Measurements from ENCODE around the gene LATS1. TPM values are rescaled to one million over a fixed set of nuclear protein-coding genes. Genes with fewer than 3 reads are reported as not detected.
A peak's percentile ranks its signal among the peaks of the same experiment; 100 is the strongest.
"Not testable (repeated sequence)": the region's sequence is repeated elsewhere in the genome, so short reads cannot be mapped to it uniquely, and the experiment has no call there.

The LATS1 gene
- total RNA-seq, 2 experiments from 2014 or later, result 18.1 to 19.6 TPM

- DNase-seq, result peak; percentile 80
- H3K4me1 Mint-ChIP-seq (ENCODE audit: low read depth), result peaks cover 40% of the 10 kb centered on the region
- H3K4me3 Mint-ChIP-seq, result peak overlapping the region; percentile 86
- no peaks in the 10 kb centered on the region for H3K9me3 Mint-ChIP-seq
- no peaks in the 10 kb centered on the region for H3K27me3 Mint-ChIP-seq (ENCODE audit: low read depth)
- H3K36me3 Mint-ChIP-seq (ENCODE audit: low read depth), result peaks cover 5% of the 10 kb centered on the region
- CTCF ChIA-PET, result interaction anchor here (0.6 to 1.1 kb wide), 3 partner anchors 18 to 267 kb away, joined by 3 to 4 read pairs (median 4); no protein-coding TSS in a partner anchor
- intact Hi-C loops (cut with micrococcal nuclease), result loop anchor here (1.0 to 2.0 kb wide), 2 partner anchors 102 to 1117 kb away; partner anchors contain the start of gene KATNA1
- H3K27ac Mint-ChIP-seq, result peak overlapping the region; percentile 66
Measured at GRCh38 chr6:149750136-149750609, 32.3 kb upstream of the LATS1 start.

GRCh38 chr6:149749594-149750135, 31.8 kb upstream of the LATS1 start, which contains the start of gene PCMT1:
PCMT1 (plus strand) TSS chr6:149749741; CDS start chr6:149749902, 161 bp downstream.
- H3K4me1 Mint-ChIP-seq (ENCODE audit: low read depth), result peaks cover 42% of the 10 kb centered on the region
- no peaks in the 10 kb centered on the region for H3K9me3 Mint-ChIP-seq
- no peaks in the 10 kb centered on the region for H3K27me3 Mint-ChIP-seq (ENCODE audit: low read depth)
- H3K36me3 Mint-ChIP-seq (ENCODE audit: low read depth), result peaks cover 5% of the 10 kb centered on the region
- intact Hi-C loops (cut with micrococcal nuclease), result loop anchor here (1.0 to 2.0 kb wide), 7 partner anchors 31 to 1117 kb away; partner anchors contain the start of genes GINM1, KATNA1, LATS1 and LRP11
- CTCF ChIA-PET, result interaction anchor here (0.6 to 1.1 kb wide), 2 partner anchors 18 to 267 kb away, joined by 3 to 4 read pairs; no protein-coding TSS in a partner anchor
- peak; percentile 88 for DNase-seq
- H3K4me3 Mint-ChIP-seq, result peak within 1 kb of the TSS; percentile 86
- H3K27ac Mint-ChIP-seq, result peak within 1 kb of the TSS; percentile 80

GRCh38 chr6:149749082-149749593, 31.2 kb upstream of the LATS1 start:
- Mint-ChIP-seq H3K27ac (peak overlapping the region; percentile 80), H3K4me3 (peak overlapping the region; percentile 86), H3K4me1 (ENCODE audit: low read depth) (peaks cover 39% of the 10 kb centered on the region)
- H3K9me3 Mint-ChIP-seq; H3K27me3 Mint-ChIP-seq (ENCODE audit: low read depth); H3K36me3 Mint-ChIP-seq (ENCODE audit: low read depth); DNase-seq; CTCF ChIA-PET: not testable (repeated sequence)
- intact Hi-C loops (cut with micrococcal nuclease), result loop anchor here (1.0 to 2.0 kb wide), 5 partner anchors 31 to 256 kb away; partner anchors contain the start of genes GINM1, LATS1, LRP11 and ULBP2

GRCh38 chr6:149746147-149746946, 28.4 kb upstream of the LATS1 start, which contains the start of gene NUP43:
NUP43 (minus strand) TSS chr6:149746529; CDS start chr6:149746495, 34 bp downstream.
- Mint-ChIP-seq H3K27ac (peak within 1 kb of the TSS; percentile 87), H3K4me1 (ENCODE audit: low read depth) (peaks cover 31% of the 10 kb centered on the region), H3K4me3 (peak within 1 kb of the TSS; percentile 99), H3K36me3 (ENCODE audit: low read depth) (peaks cover 17% of the 10 kb centered on the region), H3K27me3 (ENCODE audit: low read depth) (no peaks in the 10 kb centered on the region), H3K9me3 (no peaks in the 10 kb centered on the region)
- peak; percentile 99 for DNase-seq
- intact Hi-C loops (cut with micrococcal nuclease), result loop anchor here (1.0 kb wide), 4 partner anchors 98 to 217 kb away; partner anchors contain the start of genes KATNA1, PPIL4 and ULBP1
- CTCF ChIA-PET, result interaction anchor here (0.7 to 2.1 kb wide), 6 partner anchors 15 to 99 kb away, joined by 3 to 9 read pairs (median 4); no protein-coding TSS in a partner anchor

GRCh38 chr6:149745252-149745651, 27.4 kb upstream of the LATS1 start:
- Mint-ChIP-seq H3K4me1 (ENCODE audit: low read depth) (peaks cover 25% of the 10 kb centered on the region), H3K36me3 (ENCODE audit: low read depth) (peaks cover 24% of the 10 kb centered on the region), H3K27ac (peak overlapping the region; percentile 41), H3K4me3 (peak overlapping the region; percentile 99)
- intact Hi-C loops (cut with micrococcal nuclease); DNase-seq; H3K27me3 Mint-ChIP-seq (ENCODE audit: low read depth); H3K9me3 Mint-ChIP-seq: not testable (repeated sequence)
- CTCF ChIA-PET, result interaction anchor here (0.8 to 2.1 kb wide), 6 partner anchors 15 to 98 kb away, joined by 3 to 9 read pairs (median 4); no protein-coding TSS in a partner anchor

- intact Hi-C loops (cut with micrococcal nuclease), result no loop called here
- peaks cover 18% of the 10 kb centered on the region for H3K36me3 Mint-ChIP-seq (ENCODE audit: low read depth)
- H3K4me1 Mint-ChIP-seq (ENCODE audit: low read depth), result no peaks in the 10 kb centered on the region
- H3K27me3 Mint-ChIP-seq (ENCODE audit: low read depth), result no peaks in the 10 kb centered on the region
- H3K27ac Mint-ChIP-seq, result no peak overlapping the region
- H3K4me3 Mint-ChIP-seq, result no peak overlapping the region
- no peak for DNase-seq
- H3K9me3 Mint-ChIP-seq, result no peaks in the 10 kb centered on the region
- CTCF ChIA-PET, result no interaction called here
Measured at GRCh38 chr6:149734915-149735314, 17.0 kb upstream of the LATS1 start.

GRCh38 chr6:149733089-149733720, 15.3 kb upstream of the LATS1 start:
- no peaks in the 10 kb centered on the region for H3K27me3 Mint-ChIP-seq (ENCODE audit: low read depth)
- no peak overlapping the region for H3K27ac Mint-ChIP-seq
- CTCF ChIA-PET, result interaction anchor here (0.9 kb wide), 1 partner anchor 39 kb away, joined by 3 read pairs; no protein-coding TSS in a partner anchor
- no peak overlapping the region for H3K4me3 Mint-ChIP-seq
- H3K4me1 Mint-ChIP-seq (ENCODE audit: low read depth), result peaks cover 15% of the 10 kb centered on the region
- no peaks in the 10 kb centered on the region for H3K9me3 Mint-ChIP-seq
- no peak for DNase-seq
- peaks cover 21% of the 10 kb centered on the region for H3K36me3 Mint-ChIP-seq (ENCODE audit: low read depth)
- intact Hi-C loops (cut with micrococcal nuclease), result no loop called here

GRCh38 chr6:149729824-149730223, 11.9 kb upstream of the LATS1 start:
- intact Hi-C loops (cut with micrococcal nuclease), result no loop called here
- Mint-ChIP-seq H3K4me1 (ENCODE audit: low read depth) (peaks cover 18% of the 10 kb centered on the region), H3K27me3 (ENCODE audit: low read depth) (no peaks in the 10 kb centered on the region), H3K36me3 (ENCODE audit: low read depth) (peaks cover 27% of the 10 kb centered on the region), H3K27ac (no peak overlapping the region), H3K4me3 (no peak overlapping the region), H3K9me3 (no peaks in the 10 kb centered on the region)
- CTCF ChIA-PET, result interaction anchor here (1.0 kb wide), 1 partner anchor 13 kb away, joined by 3 read pairs; no protein-coding TSS in a partner anchor
- no peak for DNase-seq

GRCh38 chr6:149728499-149729234, 10.8 kb upstream of the LATS1 start:
- intact Hi-C loops (cut with micrococcal nuclease), result no loop called here
- H3K9me3 Mint-ChIP-seq, result no peaks in the 10 kb centered on the region
- CTCF ChIA-PET, result no interaction called here
- H3K4me3 Mint-ChIP-seq, result no peak overlapping the region
- H3K27ac Mint-ChIP-seq, result peak overlapping the region; percentile 68
- no peak for DNase-seq
- H3K4me1 Mint-ChIP-seq (ENCODE audit: low read depth), result peaks cover 21% of the 10 kb centered on the region
- H3K27me3 Mint-ChIP-seq (ENCODE audit: low read depth), result no peaks in the 10 kb centered on the region
- peaks cover 30% of the 10 kb centered on the region for H3K36me3 Mint-ChIP-seq (ENCODE audit: low read depth)

GRCh38 chr6:149727793-149728498, 10.0 kb upstream of the LATS1 start:
- Mint-ChIP-seq H3K4me3 (no peak overlapping the region), H3K27ac (peak overlapping the region; percentile 68), H3K27me3 (ENCODE audit: low read depth) (no peaks in the 10 kb centered on the region), H3K4me1 (ENCODE audit: low read depth) (peaks cover 21% of the 10 kb centered on the region), H3K9me3 (no peaks in the 10 kb centered on the region), H3K36me3 (ENCODE audit: low read depth) (peaks cover 30% of the 10 kb centered on the region)
- intact Hi-C loops (cut with micrococcal nuclease), result no loop called here
- CTCF ChIA-PET, result no interaction called here
- DNase-seq, result no peak

GRCh38 chr6:149725785-149726184, 7.9 kb upstream of the LATS1 start:
- Mint-ChIP-seq H3K27ac (no peak overlapping the region), H3K4me3 (no peak overlapping the region), H3K4me1 (ENCODE audit: low read depth) (peaks cover 21% of the 10 kb centered on the region), H3K27me3 (ENCODE audit: low read depth) (no peaks in the 10 kb centered on the region), H3K36me3 (ENCODE audit: low read depth) (peaks cover 26% of the 10 kb centered on the region), H3K9me3 (no peaks in the 10 kb centered on the region)
- CTCF ChIA-PET, result no interaction called here
- intact Hi-C loops (cut with micrococcal nuclease), result no loop called here
- no peak for DNase-seq
